Activated T-helper 1 cell treated with anti-CD3 and anti-CD28 coated beads, Interleukin-2, amount 50 U/mL, for 16 hours (primary cell): ENCODE data around the gene ABR.
"Not testable (repeated sequence)": the region's sequence is repeated elsewhere in the genome, so short reads cannot be mapped to it uniquely, and the experiment has no call there.

Source experiments
- DNase-seq, 2 donors: peaks; one replicate each; pipeline ENCODE4 v3.0.0-alpha.2; 2020; ENCODE audit warnings: low read depth in 1 of 2, low spot score in 1 of 2

The ABR gene

GRCh38 chr17:1202291-1202690 lies 22.5 kb upstream of the ABR start:
- DNase-seq: no peak

- DNase-seq: peak in 1 of 2 donors; percentile 21
These were observed 21.4 kb upstream of the ABR start for GRCh38 chr17:1201132-1201702.

DNA sequence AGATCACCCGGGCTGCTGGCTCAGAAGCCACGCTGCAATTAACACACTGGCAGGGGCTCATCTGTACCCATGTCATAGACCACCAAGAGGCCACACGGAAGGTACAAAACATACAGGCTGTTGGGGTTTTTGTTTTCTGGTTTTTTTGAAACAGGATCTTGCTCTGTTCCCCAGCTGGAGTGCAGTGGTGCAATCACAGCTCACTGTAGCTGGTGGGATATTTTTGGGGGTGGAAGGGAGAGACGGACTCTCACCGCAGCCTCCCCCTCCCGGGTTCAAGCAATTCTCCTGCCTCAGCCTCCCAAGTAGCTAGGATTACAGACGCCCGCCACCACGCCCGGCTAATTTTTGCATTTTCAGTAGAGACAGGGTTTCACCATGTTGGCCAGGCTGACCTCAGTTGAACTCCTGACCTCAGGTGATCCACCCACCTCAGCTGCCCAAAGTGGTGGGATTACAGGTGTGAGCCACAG lies 19.5 kb upstream of the ABR start:
- not testable (repeated sequence) for DNase-seq

DNA sequence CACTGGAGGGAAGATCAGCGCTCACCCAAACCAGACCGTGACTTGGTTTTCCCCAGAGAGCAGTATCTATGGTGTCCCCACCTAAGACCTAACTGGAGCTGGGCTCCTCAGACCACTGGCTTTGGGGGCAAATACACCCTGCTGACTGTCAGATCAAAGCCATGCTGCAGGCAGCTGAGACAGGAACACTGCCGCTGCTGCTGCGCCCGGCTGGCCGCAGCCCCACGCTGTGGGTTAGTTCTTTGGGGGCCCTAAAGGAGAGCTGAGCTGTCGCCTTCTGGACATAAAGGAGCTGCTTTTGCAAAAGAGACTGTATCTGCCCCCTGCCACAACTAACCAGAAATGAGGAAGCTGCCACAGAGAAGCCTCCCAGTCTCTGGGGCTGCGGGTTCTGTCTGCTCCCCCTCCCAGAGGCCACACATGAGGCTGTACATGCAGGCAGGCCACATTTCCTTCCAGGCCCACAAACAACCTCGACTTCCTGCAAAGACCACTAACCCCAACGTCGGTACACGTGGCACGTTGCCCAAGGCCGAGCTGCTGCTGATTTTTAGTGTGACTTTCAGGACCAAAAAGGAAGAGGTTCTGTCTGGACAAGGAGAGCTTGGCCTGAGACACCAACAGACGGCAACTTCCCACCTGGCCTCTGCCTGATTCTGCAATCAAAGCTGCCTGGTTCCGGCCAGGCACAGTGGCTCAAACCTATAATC lies 18.2 kb upstream of the ABR start:
- DNase-seq: peak in 1 of 2 donors; percentile 24

DNA sequence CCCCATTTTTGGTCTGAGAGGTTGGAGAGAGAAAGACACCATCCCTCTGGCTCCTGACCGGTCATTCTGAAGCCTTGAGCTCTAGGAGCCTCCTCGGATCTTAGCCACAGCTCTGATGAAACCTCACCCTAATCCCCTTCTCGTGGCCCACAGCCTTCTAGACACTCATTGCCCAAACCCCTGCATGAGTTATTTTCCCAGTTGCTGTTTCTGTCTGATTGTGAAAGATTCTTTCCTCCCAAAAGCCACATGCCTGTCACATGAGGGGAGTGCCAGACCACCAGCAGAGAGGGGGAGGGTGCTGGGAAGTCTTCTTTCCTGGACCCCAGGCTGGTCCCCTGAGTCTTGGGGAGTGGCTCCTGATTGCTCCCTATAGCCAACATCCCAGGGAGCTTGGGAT lies 17.6 kb upstream of the ABR start:
- no peak for DNase-seq

- DNase-seq: no peak
These were observed 17.2 kb upstream of the ABR start for GRCh38 chr17:1196946-1197345.

DNA sequence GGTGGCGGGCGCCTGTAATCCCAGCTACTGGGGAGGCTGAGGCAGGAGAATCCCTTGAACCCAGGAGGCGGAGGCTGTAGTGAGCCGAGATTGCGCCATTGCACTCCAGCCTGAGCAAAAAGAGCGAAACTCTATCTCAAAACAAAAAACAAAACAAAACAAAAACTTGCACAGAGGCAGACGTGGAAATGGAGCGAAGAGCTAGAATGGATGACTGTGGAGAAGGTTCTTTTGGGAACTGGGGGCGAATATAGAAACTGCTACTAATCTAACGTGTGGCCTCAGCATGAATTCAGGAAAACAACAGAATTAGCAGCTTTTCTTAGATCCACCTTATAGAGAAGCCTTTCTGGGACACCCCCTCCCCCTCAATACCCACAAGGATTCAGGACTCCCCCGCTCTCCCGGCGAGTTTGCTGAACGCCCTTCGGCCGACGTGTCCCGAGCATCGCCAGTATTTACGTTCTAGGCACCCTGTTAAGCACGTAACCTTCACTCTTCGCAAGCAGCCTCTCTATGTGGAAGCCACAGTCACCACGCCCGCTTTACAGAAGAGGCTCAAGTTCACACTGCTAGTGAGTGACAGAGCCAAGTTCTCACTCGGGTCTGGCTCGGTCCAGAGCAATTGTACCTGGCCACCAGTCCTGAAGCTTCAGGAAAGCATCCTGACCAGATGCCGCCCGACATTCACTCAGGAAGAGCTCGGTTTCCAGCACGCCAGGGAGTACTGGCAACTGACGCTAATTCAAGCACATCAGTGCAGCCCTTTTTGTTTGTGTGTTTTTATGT lies 13.3 kb upstream of the ABR start:
- no peak for DNase-seq

GRCh38 chr17:1190751-1191331 lies 11.1 kb upstream of the ABR start:
- DNase-seq: no peak

- DNase-seq: no peak
These were observed 9.2 kb upstream of the ABR start for GRCh38 chr17:1188812-1189504.

DNA sequence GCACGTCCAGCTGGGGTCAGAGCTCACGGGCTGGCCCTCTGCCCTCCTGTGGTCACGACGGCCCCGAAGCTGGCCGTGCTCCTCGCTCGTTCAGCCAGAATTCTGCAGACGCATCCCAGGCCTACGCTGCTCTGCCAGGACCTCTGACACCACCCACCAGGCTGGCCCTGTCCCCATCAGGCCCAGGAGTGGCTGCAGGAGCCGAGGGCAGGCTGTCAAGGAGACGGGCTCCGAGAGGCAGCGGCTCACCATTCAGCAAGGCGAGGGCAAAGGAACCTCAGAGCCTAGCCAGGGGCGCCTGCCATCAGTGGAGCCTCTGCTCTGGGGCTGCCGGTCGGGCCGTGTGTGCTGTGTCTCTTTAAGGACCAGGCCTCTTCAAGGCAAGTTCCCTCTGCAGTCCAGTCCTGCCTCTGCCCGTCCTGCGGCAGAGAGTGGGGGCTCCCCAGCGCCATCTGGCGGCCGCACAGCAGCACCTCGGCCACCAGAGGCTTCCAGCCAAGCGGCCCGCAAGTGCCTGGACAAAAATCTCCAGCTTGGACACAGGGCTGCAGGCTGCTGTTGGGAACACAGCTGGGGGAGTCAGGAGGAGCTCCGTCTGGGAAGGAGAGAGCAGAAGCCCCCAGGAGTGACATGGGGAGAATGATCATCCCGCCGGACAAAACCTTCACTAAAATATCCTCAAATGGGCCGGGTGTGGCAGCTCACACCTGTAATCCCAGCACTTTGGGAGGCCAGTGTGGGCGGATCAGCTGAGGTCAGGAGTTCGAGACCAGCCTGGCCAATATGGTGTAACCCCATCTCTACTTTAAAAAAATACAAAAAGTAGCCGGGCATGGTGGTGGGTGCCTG lies 7.4 kb upstream of the ABR start:
- peak; percentile 51 to 61 for DNase-seq

DNA sequence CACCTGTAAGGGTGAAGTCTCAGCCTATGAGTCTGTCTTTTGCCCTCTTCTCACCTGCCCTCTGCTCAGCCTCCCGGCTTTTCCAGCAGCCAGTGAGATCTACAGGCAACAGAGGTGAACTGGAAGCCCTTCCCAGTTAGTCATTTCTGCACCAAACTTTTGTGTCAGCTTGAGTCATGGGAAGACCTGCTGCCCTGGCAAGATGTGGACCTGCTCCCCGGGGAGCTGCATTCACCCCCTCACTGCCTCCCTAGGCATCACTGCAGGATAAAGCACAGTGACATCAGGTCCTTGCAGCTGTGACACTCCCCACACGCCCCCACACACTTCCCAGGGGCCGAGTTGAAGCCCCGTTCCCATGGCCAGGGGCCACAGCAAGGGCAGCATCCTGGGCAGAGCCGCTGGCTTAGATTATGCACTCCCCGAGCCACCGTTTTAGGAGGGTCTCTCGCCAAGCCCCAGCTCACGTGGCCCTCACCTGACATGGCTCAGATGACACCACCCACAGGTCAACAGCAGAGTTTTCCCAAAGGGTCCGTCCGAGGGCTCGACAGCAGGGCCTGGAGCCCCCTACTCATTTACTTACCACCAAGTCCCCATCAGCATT lies 6.5 kb upstream of the ABR start:
- no peak for DNase-seq

DNA sequence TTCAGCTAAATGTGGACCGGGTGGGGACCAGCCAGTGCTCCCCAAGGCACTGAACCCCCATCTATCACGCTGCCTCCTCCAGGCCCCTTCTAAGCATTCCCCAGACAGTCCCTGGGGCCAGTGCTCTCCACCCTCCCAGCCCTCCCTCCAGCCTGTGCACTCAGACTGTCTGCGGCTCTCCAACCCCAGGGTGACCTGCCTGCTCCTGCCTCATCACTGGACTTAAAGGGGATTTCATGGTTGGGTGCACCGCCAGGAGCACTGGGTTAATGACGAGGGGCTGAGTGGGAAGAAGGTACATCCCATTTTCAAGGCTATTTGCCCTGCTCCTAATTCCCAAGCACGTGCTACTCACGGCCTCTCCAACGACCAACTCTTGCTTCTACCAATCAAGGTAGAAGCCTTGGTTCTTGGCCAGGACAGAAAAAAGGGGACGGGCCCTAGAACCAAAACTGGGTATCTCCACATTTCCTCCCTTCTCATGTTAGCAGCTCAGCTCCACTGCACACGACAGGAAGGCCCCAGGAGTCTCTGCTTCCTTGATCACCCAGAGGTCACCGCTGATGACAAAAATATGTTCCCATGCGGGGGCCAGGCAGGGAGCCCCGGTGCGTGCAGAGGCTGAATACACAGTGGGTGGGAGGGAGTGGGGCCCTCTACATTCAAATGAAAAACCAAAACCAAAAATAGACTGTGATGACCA lies 3.5 kb upstream of the ABR start:
- no peak for DNase-seq

DNA sequence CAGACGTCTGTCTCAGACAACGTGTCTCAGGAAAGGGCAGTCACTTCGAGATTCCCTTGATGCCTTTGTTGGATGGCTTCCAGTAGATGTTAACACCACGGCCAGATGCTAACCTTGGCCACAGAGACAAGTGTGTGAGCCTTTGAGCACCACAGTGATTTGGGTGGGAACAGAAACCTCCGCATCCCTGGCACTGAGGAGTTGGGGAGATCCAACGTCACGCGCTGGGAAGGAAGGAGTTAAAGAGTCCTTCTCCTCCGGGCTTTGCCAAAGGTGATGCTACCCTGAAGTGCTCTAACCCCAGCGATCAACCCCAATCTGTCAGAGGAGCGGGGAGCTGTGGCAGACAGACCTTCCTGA lies 3.0 kb upstream of the ABR start:
- no peak for DNase-seq

DNA sequence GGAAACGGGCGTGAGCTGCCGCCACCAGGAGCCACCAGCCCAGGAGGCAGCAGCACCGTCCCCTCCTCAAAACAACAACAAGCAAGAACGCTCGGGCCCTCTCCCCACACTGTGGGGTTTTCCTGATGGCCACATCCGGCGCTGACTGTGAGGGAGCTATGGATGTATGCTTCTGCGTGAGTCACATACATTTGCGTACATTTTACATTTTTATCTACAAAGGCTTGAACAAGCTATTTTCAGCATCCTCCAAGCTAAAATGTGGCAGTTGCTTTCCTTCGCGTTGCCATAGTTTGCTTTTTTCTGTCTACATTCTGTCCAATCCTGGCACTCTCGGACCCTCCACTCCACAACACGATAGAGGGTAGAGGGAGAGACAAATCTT lies 2.0 kb upstream of the ABR start:
- no peak for DNase-seq

- no peak for DNase-seq
These were observed 1.4 kb upstream of the ABR start for GRCh38 chr17:1180958-1181752.

GRCh38 chr17:1179112-1179817 lies 516 bp downstream of the ABR start:
- peak in 1 of 2 donors; percentile 8 for DNase-seq

DNA sequence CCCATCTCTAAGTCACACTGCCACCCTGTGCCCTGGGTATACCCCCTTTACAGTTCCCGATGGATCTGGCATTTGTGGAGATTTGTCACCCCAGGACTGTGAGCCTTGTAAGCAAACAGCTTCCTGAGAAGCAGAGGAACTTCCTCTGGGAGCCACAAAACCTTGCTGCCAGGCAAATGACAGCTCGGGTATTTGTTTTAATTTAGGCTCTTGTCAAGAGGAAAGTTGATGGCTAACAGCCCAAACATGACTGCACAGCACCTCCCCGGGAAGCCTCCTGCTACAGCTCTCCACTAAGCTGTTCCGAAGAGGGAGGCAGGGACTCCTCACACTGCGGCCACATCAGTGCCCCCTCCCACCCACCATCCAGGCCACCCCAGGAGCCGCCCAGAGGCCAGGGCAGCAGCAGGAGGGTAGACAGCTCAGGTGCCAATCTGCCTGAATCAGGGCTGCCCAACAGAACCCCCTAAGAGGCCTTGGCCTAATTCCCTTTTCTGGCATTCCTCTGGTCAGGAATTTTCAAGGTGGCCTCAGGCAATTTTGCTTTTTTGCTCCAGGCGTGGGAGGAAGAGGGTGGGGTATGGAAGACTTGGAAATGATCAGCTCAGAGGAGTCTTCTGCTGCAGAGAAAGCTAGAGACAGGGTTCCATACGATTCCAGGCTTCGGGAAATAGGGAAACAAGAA lies 2.6 kb downstream of the ABR start:
- no peak for DNase-seq
